Measurements from ENCODE around the gene GP2. TPM values are rescaled to one million over a fixed set of nuclear protein-coding genes. Genes with fewer than 3 reads are reported as not detected.

GP2 gene
- total RNA-seq, 1 donor from 2014 or later = not detected

GRCh38 chr16:20307791-20308190, 19.5 kb downstream of the GP2 start:
- Mint-ChIP-seq H3K27ac (ENCODE audit: unreplicated experiment) (no peak overlapping the region), H3K9me3 (ENCODE audit: unreplicated experiment) (no peaks in the 10 kb centered on the region), H3K36me3 (ENCODE audit: unreplicated experiment) (no peaks in the 10 kb centered on the region), H3K4me1 (ENCODE audit: unreplicated experiment) (no peaks in the 10 kb centered on the region), H3K4me3 (ENCODE audit: unreplicated experiment) (no peak overlapping the region), H3K27me3 (ENCODE audit: unreplicated experiment) (no peaks in the 10 kb centered on the region)
- TF ChIP-seq CTCF (IDR thresholded peaks at IDR 0.05) = no peak
- DNase-seq (ENCODE audit: extremely low spot score, unreplicated experiment) = no peak

GRCh38 chr16:20307240-20307671, 20.1 kb downstream of the GP2 start:
- Mint-ChIP-seq H3K4me1 (ENCODE audit: unreplicated experiment) (no peaks in the 10 kb centered on the region), H3K9me3 (ENCODE audit: unreplicated experiment) (no peaks in the 10 kb centered on the region), H3K27ac (ENCODE audit: unreplicated experiment) (no peak overlapping the region), H3K4me3 (ENCODE audit: unreplicated experiment) (no peak overlapping the region), H3K27me3 (ENCODE audit: unreplicated experiment) (no peaks in the 10 kb centered on the region), H3K36me3 (ENCODE audit: unreplicated experiment) (no peaks in the 10 kb centered on the region)
- TF ChIP-seq CTCF (IDR thresholded peaks at IDR 0.05) = no peak
- no peak for DNase-seq (ENCODE audit: extremely low spot score, unreplicated experiment)

- no peak for TF ChIP-seq CTCF (IDR thresholded peaks at IDR 0.05)
- no peaks in the 10 kb centered on the region for H3K9me3 Mint-ChIP-seq (ENCODE audit: unreplicated experiment)
- H3K27ac Mint-ChIP-seq (ENCODE audit: unreplicated experiment) = no peak overlapping the region
- no peaks in the 10 kb centered on the region for H3K27me3 Mint-ChIP-seq (ENCODE audit: unreplicated experiment)
- no peak overlapping the region for H3K4me3 Mint-ChIP-seq (ENCODE audit: unreplicated experiment)
- no peak for DNase-seq (ENCODE audit: extremely low spot score, unreplicated experiment)
- no peaks in the 10 kb centered on the region for H3K4me1 Mint-ChIP-seq (ENCODE audit: unreplicated experiment)
- no peaks in the 10 kb centered on the region for H3K36me3 Mint-ChIP-seq (ENCODE audit: unreplicated experiment)
Observed at GRCh38 chr16:20306401-20306800, 20.9 kb downstream of the GP2 start.

DNA sequence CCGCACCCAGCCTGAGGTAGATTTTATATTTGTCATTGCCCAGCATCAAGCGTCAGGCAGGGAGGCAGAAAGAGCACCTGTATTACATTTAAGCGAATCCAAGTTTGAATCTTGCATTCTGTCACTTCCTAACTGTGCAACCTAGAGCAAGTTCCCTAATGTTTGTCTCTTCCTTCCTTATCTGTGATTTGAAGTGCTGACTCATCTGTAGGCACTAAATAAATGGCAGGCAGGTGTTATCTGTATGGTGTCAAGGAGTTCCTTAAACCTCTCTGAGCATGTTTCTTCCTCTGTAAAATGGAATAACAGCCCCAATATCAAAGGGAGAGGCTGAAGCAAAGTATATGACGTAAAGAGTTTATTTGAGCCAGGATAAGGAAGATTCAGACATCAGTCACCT, 24.3 kb downstream of the GP2 start:
- H3K36me3 Mint-ChIP-seq (ENCODE audit: unreplicated experiment) = no peaks in the 10 kb centered on the region
- H3K4me1 Mint-ChIP-seq (ENCODE audit: unreplicated experiment) = no peaks in the 10 kb centered on the region
- no peaks in the 10 kb centered on the region for H3K9me3 Mint-ChIP-seq (ENCODE audit: unreplicated experiment)
- TF ChIP-seq CTCF (IDR thresholded peaks at IDR 0.05) = no peak
- no peak overlapping the region for H3K27ac Mint-ChIP-seq (ENCODE audit: unreplicated experiment)
- no peak overlapping the region for H3K4me3 Mint-ChIP-seq (ENCODE audit: unreplicated experiment)
- DNase-seq (ENCODE audit: extremely low spot score, unreplicated experiment) = no peak
- no peaks in the 10 kb centered on the region for H3K27me3 Mint-ChIP-seq (ENCODE audit: unreplicated experiment)

GRCh38 chr16:20302389-20302788, 24.9 kb downstream of the GP2 start:
- TF ChIP-seq CTCF (IDR thresholded peaks at IDR 0.05) = no peak
- H3K27me3 Mint-ChIP-seq (ENCODE audit: unreplicated experiment) = no peaks in the 10 kb centered on the region
- H3K4me1 Mint-ChIP-seq (ENCODE audit: unreplicated experiment) = no peaks in the 10 kb centered on the region
- DNase-seq (ENCODE audit: extremely low spot score, unreplicated experiment) = no peak
- no peak overlapping the region for H3K4me3 Mint-ChIP-seq (ENCODE audit: unreplicated experiment)
- no peaks in the 10 kb centered on the region for H3K9me3 Mint-ChIP-seq (ENCODE audit: unreplicated experiment)
- H3K36me3 Mint-ChIP-seq (ENCODE audit: unreplicated experiment) = no peaks in the 10 kb centered on the region
- no peak overlapping the region for H3K27ac Mint-ChIP-seq (ENCODE audit: unreplicated experiment)
